AG04449 (cell line): ENCODE measurements around the gene PYCARD.

ENCODE experiments used
- CTCF ChIA-PET: fragments of 350-600 bp; formaldehyde crosslinking; extraction: SDS; loops from one replicate; lab custom pipeline; 2021; ENCODE audit warnings: antibody characterized with exemption; lab: Yijun Ruan, JAX
- POLR2A ChIA-PET: fragments of 400-600, 350-600 bp; formaldehyde crosslinking; extraction: SDS; loops from one replicate; lab custom pipeline; 2020; ENCODE audit warnings: antibody characterized with exemption, inconsistent platforms; lab: Yijun Ruan, JAX
- DNase-seq: peaks from one replicate; pipeline ENCODE4 v3.0.0-alpha.2; 2010; ENCODE audit warnings: low read depth, low spot score
- H3K4me3 ChIP-seq: 2 replicates; pipeline ENCODE4 v1.5.1; 2011; ENCODE audit warnings: low read depth, mild to moderate bottlenecking, control low read depth, low read length
- CTCF ChIP-seq: IDR thresholded peaks from one replicate; pipeline ENCODE4 v1.5.1; 2011; ENCODE audit warnings: mild to moderate bottlenecking, moderate library complexity, low read length, control low read depth, inconsistent platforms; ENCODE audit not compliant: insufficient read depth; ENCODE audit errors: missing control alignments

PYCARD gene

GRCh38 chr16:31224092-31224955 is 21.8 kb upstream of the PYCARD start:
- ChIA-PET POLR2A (no interaction called here), CTCF (no interaction called here)
- DNase-seq, result no peak
- no peak for TF ChIP-seq CTCF
- no peak overlapping the region for H3K4me3 ChIP-seq

GRCh38 chr16:31223044-31223443 is 20.5 kb upstream of the PYCARD start:
- POLR2A ChIA-PET, result no interaction called here
- H3K4me3 ChIP-seq, result no peak overlapping the region
- DNase-seq, result no peak
- TF ChIP-seq CTCF, result no peak
- CTCF ChIA-PET, result no interaction called here

- ChIA-PET POLR2A (no interaction called here), CTCF (no interaction called here)
- TF ChIP-seq CTCF, result no peak
- no peak overlapping the region for H3K4me3 ChIP-seq
- DNase-seq, result no peak
These were observed 19.0 kb upstream of the PYCARD start for GRCh38 chr16:31221357-31222160.

GRCh38 chr16:31219154-31219741 is 16.7 kb upstream of the PYCARD start:
- H3K4me3 ChIP-seq, result no peak overlapping the region
- CTCF ChIA-PET, result no interaction called here
- no peak for TF ChIP-seq CTCF
- POLR2A ChIA-PET, result no interaction called here
- no peak for DNase-seq

GRCh38 chr16:31217136-31217530 is 14.6 kb upstream of the PYCARD start:
- no peak for TF ChIP-seq CTCF
- POLR2A ChIA-PET, result no interaction called here
- DNase-seq, result no peak
- H3K4me3 ChIP-seq, result no peak overlapping the region
- CTCF ChIA-PET, result interaction anchor here (1.2 kb wide), 1 partner anchor 75 kb away, joined by 4 read pairs; no protein-coding TSS in a partner anchor
